MM.1S (cell line): Measurements from ENCODE around the gene RAPGEF2.

ENCODE experiments used
- EZH2phosphoT487 ChIP-seq: fragments of 300-600 bp; sonication (generic); IDR thresholded peaks from 2 replicates; pipeline ENCODE4 v1.6.1; 2018; ENCODE audit warnings: antibody characterized with exemption, low read length
- TF ChIP-seq, protein P1 (sequence below): fragments of 300-600 bp; sonication (generic); IDR thresholded peaks from 2 replicates; pipeline ENCODE4 v1.5.1; 2016; ENCODE audit warnings: antibody characterized with exemption, low read length, mixed read lengths

GRCh38 chr4:159216834-159217233 lies 114.0 kb downstream of the RAPGEF2 start:
- TF ChIP-seq, protein P1, sequence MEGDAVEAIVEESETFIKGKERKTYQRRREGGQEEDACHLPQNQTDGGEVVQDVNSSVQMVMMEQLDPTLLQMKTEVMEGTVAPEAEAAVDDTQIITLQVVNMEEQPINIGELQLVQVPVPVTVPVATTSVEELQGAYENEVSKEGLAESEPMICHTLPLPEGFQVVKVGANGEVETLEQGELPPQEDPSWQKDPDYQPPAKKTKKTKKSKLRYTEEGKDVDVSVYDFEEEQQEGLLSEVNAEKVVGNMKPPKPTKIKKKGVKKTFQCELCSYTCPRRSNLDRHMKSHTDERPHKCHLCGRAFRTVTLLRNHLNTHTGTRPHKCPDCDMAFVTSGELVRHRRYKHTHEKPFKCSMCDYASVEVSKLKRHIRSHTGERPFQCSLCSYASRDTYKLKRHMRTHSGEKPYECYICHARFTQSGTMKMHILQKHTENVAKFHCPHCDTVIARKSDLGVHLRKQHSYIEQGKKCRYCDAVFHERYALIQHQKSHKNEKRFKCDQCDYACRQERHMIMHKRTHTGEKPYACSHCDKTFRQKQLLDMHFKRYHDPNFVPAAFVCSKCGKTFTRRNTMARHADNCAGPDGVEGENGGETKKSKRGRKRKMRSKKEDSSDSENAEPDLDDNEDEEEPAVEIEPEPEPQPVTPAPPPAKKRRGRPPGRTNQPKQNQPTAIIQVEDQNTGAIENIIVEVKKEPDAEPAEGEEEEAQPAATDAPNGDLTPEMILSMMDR = no peak
- no peak for TF ChIP-seq EZH2phosphoT487
